Activated naive CD8-positive, alpha-beta T cell treated with anti-CD3 and anti-CD28 coated beads, Interleukin-2, amount 50 U/mL, for 24 hours (primary cell): ENCODE results near the gene FAM200C.

Experiments used
- ATAC-seq: fragments of 150-1000 bp; cut with Tn5 transposase; one replicate; pipeline ENCODE4 v1.10.0; 2021
- DNase-seq: peaks from one replicate; pipeline ENCODE4 v3.0.0; 2021
- H3K27ac Mint-ChIP-seq: one replicate; pipeline ENCODE4 v1.8.0; 2021; ENCODE audit warnings: mild to moderate bottlenecking, mixed read lengths
- H3K27me3 Mint-ChIP-seq: one replicate; pipeline ENCODE4 v1.8.0; 2021; ENCODE audit warnings: mixed read lengths
- H3K36me3 Mint-ChIP-seq: one replicate; pipeline ENCODE4 v1.8.0; 2021; ENCODE audit warnings: low read depth, mixed read lengths
- H3K4me1 Mint-ChIP-seq: one replicate; pipeline ENCODE4 v1.8.0; 2021; ENCODE audit warnings: mixed read lengths
- H3K4me3 Mint-ChIP-seq: one replicate; pipeline ENCODE4 v1.8.0; 2021; ENCODE audit warnings: mild to moderate bottlenecking, moderate library complexity, mixed read lengths
- H3K9me3 Mint-ChIP-seq: one replicate; pipeline ENCODE4 v1.8.0; 2021; ENCODE audit warnings: mixed read lengths

FAM200C gene

GRCh38 chr5:160387445-160387844 lies 12.4 kb downstream of the FAM200C start:
- Mint-ChIP-seq H3K36me3 (peaks cover 6% of the 10 kb centered on the region), H3K4me1 (no peaks in the 10 kb centered on the region), H3K27ac (no peak overlapping the region), H3K4me3 (no peak overlapping the region), H3K9me3 (peaks cover 22% of the 10 kb centered on the region), H3K27me3 (peaks cover 4% of the 10 kb centered on the region)
- ATAC-seq = no peak
- DNase-seq = no peak

- DNase-seq (no peak), ATAC-seq (no peak)
- Mint-ChIP-seq H3K9me3 (peaks cover 22% of the 10 kb centered on the region), H3K36me3 (peaks cover 6% of the 10 kb centered on the region), H3K4me3 (no peak overlapping the region), H3K4me1 (no peaks in the 10 kb centered on the region), H3K27ac (no peak overlapping the region), H3K27me3 (peaks cover 4% of the 10 kb centered on the region)
These were observed 14.4 kb downstream of the FAM200C start for GRCh38 chr5:160385496-160385895.

- Mint-ChIP-seq H3K4me1 (no peaks in the 10 kb centered on the region), H3K9me3 (peaks cover 22% of the 10 kb centered on the region), H3K27me3 (peaks cover 5% of the 10 kb centered on the region), H3K4me3 (no peak overlapping the region), H3K36me3 (peaks cover 6% of the 10 kb centered on the region), H3K27ac (no peak overlapping the region)
- DNase-seq (no peak), ATAC-seq (no peak)
These were observed 15.2 kb downstream of the FAM200C start for GRCh38 chr5:160384681-160385080.

DNA sequence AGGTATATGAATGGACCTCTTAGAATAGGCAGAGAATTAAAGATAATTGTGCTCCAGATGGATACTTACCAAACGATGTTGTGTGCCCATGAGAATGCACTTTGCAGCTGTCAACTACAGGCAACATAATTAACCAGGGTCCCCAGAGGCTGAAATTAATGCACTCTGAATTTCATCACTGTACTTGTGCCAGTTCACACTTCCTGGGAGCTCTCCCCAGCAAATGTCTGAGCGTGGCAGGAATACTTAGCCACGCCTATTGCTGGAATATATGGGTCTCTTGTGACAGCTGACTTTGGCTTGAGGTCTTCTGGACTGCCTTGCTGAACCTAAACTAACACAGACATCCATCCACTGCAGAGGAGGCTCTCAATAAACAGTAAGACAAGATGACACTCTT lies 17.5 kb downstream of the FAM200C start:
- Mint-ChIP-seq H3K27ac (no peak overlapping the region), H3K36me3 (no peaks in the 10 kb centered on the region), H3K9me3 (peaks cover 12% of the 10 kb centered on the region), H3K27me3 (peaks cover 8% of the 10 kb centered on the region), H3K4me3 (no peak overlapping the region), H3K4me1 (no peaks in the 10 kb centered on the region)
- ATAC-seq = no peak
- DNase-seq = no peak

GRCh38 chr5:160380041-160380440 lies 19.8 kb downstream of the FAM200C start:
- no peak for ATAC-seq
- H3K27ac Mint-ChIP-seq = no peak overlapping the region
- DNase-seq = no peak
- no peak overlapping the region for H3K4me3 Mint-ChIP-seq
- H3K4me1 Mint-ChIP-seq = no peaks in the 10 kb centered on the region
- H3K27me3 Mint-ChIP-seq = peaks cover 18% of the 10 kb centered on the region
- no peaks in the 10 kb centered on the region for H3K9me3 Mint-ChIP-seq
- H3K36me3 Mint-ChIP-seq = no peaks in the 10 kb centered on the region

DNA sequence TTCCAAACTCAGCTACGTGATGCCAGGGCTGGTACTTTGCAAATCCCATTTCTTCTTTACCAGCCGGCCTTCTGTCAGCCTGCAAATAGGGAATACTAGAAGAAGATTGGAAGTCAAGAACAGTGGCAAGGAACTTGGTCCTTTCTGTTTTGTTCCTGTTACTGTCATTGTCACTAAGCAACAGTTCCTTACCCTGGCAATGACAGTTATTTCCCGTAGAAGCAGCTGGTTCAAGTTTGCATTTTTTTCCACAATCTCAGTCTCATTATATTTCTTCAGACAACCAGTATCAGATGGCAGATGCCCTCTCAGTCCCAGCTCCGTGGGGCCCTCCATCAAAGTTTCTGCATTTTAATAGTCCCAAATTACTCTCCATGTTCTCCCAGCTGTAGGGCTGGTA lies 20.3 kb downstream of the FAM200C start:
- Mint-ChIP-seq H3K27me3 (peaks cover 21% of the 10 kb centered on the region), H3K4me1 (no peaks in the 10 kb centered on the region), H3K36me3 (no peaks in the 10 kb centered on the region), H3K27ac (no peak overlapping the region), H3K4me3 (no peak overlapping the region), H3K9me3 (no peaks in the 10 kb centered on the region)
- DNase-seq (no peak), ATAC-seq (no peak)

- H3K4me3 Mint-ChIP-seq = no peak overlapping the region
- DNase-seq (no peak), ATAC-seq (no peak)
- H3K27me3 Mint-ChIP-seq = peaks cover 24% of the 10 kb centered on the region
- H3K4me1 Mint-ChIP-seq = no peaks in the 10 kb centered on the region
- H3K9me3 Mint-ChIP-seq = no peaks in the 10 kb centered on the region
- H3K36me3 Mint-ChIP-seq = no peaks in the 10 kb centered on the region
- H3K27ac Mint-ChIP-seq = no peak overlapping the region
These were observed 21.5 kb downstream of the FAM200C start for GRCh38 chr5:160378330-160378729.

GRCh38 chr5:160377651-160378050 lies 22.2 kb downstream of the FAM200C start:
- DNase-seq (no peak), ATAC-seq (no peak)
- Mint-ChIP-seq H3K4me3 (no peak overlapping the region), H3K9me3 (no peaks in the 10 kb centered on the region), H3K27ac (no peak overlapping the region), H3K27me3 (peaks cover 31% of the 10 kb centered on the region), H3K4me1 (no peaks in the 10 kb centered on the region), H3K36me3 (no peaks in the 10 kb centered on the region)

GRCh38 chr5:160376416-160376815 lies 23.4 kb downstream of the FAM200C start:
- Mint-ChIP-seq H3K27ac (no peak overlapping the region), H3K36me3 (no peaks in the 10 kb centered on the region), H3K4me3 (no peak overlapping the region), H3K9me3 (no peaks in the 10 kb centered on the region), H3K4me1 (no peaks in the 10 kb centered on the region), H3K27me3 (peaks cover 41% of the 10 kb centered on the region)
- ATAC-seq = no peak
- no peak for DNase-seq

DNA sequence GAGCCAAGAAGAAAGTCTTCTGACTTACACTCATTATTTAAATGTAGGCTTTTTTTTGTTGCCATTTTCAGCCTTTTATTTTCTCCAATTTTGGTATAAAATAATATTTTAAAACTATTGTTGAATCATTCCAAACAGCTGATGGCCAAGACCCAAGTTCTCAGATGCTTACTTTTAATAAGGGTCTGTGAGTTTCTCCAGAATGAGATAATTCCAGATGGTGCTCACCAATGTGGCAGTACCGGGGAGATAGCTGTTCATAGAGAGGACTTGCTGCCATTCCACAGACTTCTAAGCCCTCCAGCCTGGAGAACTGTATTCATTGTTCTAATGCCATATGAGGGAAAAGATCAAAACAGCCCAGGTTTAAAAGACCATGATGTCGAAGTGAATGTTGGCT lies 24.2 kb downstream of the FAM200C start:
- ATAC-seq = no peak
- no peaks in the 10 kb centered on the region for H3K9me3 Mint-ChIP-seq
- peaks cover 48% of the 10 kb centered on the region for H3K27me3 Mint-ChIP-seq
- no peak overlapping the region for H3K27ac Mint-ChIP-seq
- no peak for DNase-seq
- peaks cover 3% of the 10 kb centered on the region for H3K4me1 Mint-ChIP-seq
- no peak overlapping the region for H3K4me3 Mint-ChIP-seq
- H3K36me3 Mint-ChIP-seq = no peaks in the 10 kb centered on the region

DNA sequence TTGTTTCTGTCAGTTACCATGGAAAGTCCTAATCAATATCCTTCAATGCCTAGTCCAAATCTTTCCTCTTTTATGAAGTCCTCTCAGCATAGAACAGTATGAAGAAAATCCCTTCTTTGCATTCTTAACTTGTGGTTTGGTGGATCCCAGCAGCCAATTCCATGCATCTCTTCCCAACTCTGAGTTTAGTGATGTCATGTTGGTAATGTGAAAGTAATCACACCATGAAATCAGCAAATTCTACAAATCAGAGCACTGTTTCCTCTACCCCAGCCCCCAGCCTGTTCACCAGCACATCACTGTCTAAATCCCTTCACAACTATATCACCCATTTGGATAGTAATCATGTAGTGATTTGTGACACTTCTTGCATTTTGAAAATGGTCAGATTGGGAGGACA lies 24.7 kb downstream of the FAM200C start:
- peaks cover 50% of the 10 kb centered on the region for H3K27me3 Mint-ChIP-seq

DNA sequence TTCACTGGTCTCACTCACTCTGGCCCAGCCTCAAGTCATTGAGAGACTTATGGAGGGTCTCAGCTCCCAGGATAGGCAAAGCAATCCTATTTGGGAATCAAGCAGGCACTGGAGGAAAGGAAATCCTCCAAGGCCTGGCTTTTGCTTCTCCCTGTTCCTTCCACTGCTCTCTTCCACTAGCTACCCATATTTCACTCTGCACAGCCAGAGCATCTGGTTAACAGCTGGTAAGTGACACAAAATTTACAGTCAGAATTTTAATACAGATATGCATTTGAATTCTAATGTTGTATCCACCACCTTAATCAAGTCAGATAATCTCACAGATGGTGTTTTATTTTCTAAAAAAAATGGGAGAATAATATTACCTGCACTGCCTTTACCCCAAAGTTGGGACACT lies 28.6 kb downstream of the FAM200C start:
- Mint-ChIP-seq H3K27ac (no peak overlapping the region), H3K4me1 (peaks cover 13% of the 10 kb centered on the region), H3K27me3 (peaks cover 67% of the 10 kb centered on the region), H3K4me3 (no peak overlapping the region), H3K9me3 (no peaks in the 10 kb centered on the region), H3K36me3 (no peaks in the 10 kb centered on the region)
- no peak for DNase-seq
- ATAC-seq = no peak

More for the DNA sequence above, 24.7 kb downstream of the FAM200C start:
- no peak overlapping the region for H3K27ac Mint-ChIP-seq
- ATAC-seq = no peak
- DNase-seq = no peak
- H3K9me3 Mint-ChIP-seq = no peaks in the 10 kb centered on the region
- peaks cover 4% of the 10 kb centered on the region for H3K4me1 Mint-ChIP-seq
- no peak overlapping the region for H3K4me3 Mint-ChIP-seq
- no peaks in the 10 kb centered on the region for H3K36me3 Mint-ChIP-seq

- H3K9me3 Mint-ChIP-seq = no peaks in the 10 kb centered on the region
- H3K4me3 Mint-ChIP-seq = peak overlapping the region; percentile 37
- peaks cover 13% of the 10 kb centered on the region for H3K4me1 Mint-ChIP-seq
- H3K36me3 Mint-ChIP-seq = no peaks in the 10 kb centered on the region
- DNase-seq (no peak), ATAC-seq (no peak)
- H3K27ac Mint-ChIP-seq = no peak overlapping the region
- peaks cover 63% of the 10 kb centered on the region for H3K27me3 Mint-ChIP-seq
These were observed 29.2 kb downstream of the FAM200C start for GRCh38 chr5:160370713-160371034.

GRCh38 chr5:160369990-160370712 lies 29.7 kb downstream of the FAM200C start, which contains the start of gene C1QTNF2:
C1QTNF2 (minus strand) TSS chr5:160370626; CDS start chr5:160355011, 15,615 bp downstream.
- ATAC-seq (no peak), DNase-seq (peak; percentile 16)
- no peaks in the 10 kb centered on the region for H3K9me3 Mint-ChIP-seq
- peaks cover 13% of the 10 kb centered on the region for H3K4me1 Mint-ChIP-seq
- peak within 1 kb of the TSS; percentile 48 for H3K4me3 Mint-ChIP-seq
- H3K27me3 Mint-ChIP-seq = peaks cover 60% of the 10 kb centered on the region
- no peaks in the 10 kb centered on the region for H3K36me3 Mint-ChIP-seq
- H3K27ac Mint-ChIP-seq = no peak within 1 kb of the TSS

GRCh38 chr5:160367885-160368284 lies 32.0 kb downstream of the FAM200C start:
- no peak for DNase-seq
- H3K9me3 Mint-ChIP-seq = no peaks in the 10 kb centered on the region
- peaks cover 55% of the 10 kb centered on the region for H3K27me3 Mint-ChIP-seq

DNA sequence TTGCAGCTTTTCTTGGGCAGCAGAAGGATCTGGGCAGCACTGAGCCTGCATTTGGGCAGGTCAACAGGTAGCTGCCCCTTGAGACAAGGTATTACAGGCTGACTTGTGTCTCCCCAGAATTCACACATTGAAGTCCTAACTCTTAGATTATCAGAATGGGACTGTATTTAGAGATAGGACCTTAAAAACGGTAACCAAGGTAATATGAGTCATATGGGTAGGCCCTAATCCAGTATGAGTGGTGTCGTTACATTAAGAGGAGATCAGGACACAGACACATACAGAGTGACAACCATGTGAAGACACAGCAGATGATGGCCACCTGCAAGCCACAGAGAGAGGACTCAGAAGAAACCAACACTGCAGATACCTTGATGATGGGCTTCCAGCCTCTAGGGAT lies 32.6 kb downstream of the FAM200C start:
- Mint-ChIP-seq H3K4me1 (peaks cover 13% of the 10 kb centered on the region), H3K27ac (no peak overlapping the region), H3K4me3 (no peak overlapping the region), H3K36me3 (no peaks in the 10 kb centered on the region), H3K9me3 (no peaks in the 10 kb centered on the region), H3K27me3 (peaks cover 50% of the 10 kb centered on the region)
- no peak for DNase-seq
- ATAC-seq = peak; percentile 6

More at GRCh38 chr5:160367885-160368284, 32.0 kb downstream of the FAM200C start:
- H3K36me3 Mint-ChIP-seq = no peaks in the 10 kb centered on the region
- H3K4me3 Mint-ChIP-seq = no peak overlapping the region
- no peak overlapping the region for H3K27ac Mint-ChIP-seq
- peaks cover 13% of the 10 kb centered on the region for H3K4me1 Mint-ChIP-seq
- ATAC-seq = no peak
